Hematopoietic multipotent progenitor cell treated with erythropoietin and hydrocortisone succinate and interleukin-3 and kit ligand, for 4 days (in vitro differentiated cells): Measurements from ENCODE around the gene ARHGEF3.

Source experiments
- DNase-seq: peaks from one replicate; pipeline ENCODE4 v3.0.0-alpha.2; 2015

ARHGEF3 gene

GRCh38 chr3:56822501-56822900 lies 20.8 kb upstream of the ARHGEF3 start:
- no peak for DNase-seq

- DNase-seq, result no peak
These were observed 17.5 kb upstream of the ARHGEF3 start for GRCh38 chr3:56819016-56819809.

- no peak for DNase-seq
These were observed 16.6 kb upstream of the ARHGEF3 start for GRCh38 chr3:56818156-56818985.

GRCh38 chr3:56817646-56818045 lies 15.9 kb upstream of the ARHGEF3 start:
- peak; percentile 54 for DNase-seq

- DNase-seq, result no peak
These were observed 14.3 kb upstream of the ARHGEF3 start for GRCh38 chr3:56816061-56816460.

GRCh38 chr3:56815589-56815988 lies 13.8 kb upstream of the ARHGEF3 start:
- peak; percentile 26 for DNase-seq

- DNase-seq, result no peak
These were observed 11.9 kb upstream of the ARHGEF3 start for GRCh38 chr3:56813653-56813960.

GRCh38 chr3:56812754-56813652 lies 11.3 kb upstream of the ARHGEF3 start:
- DNase-seq, result no peak

- peak; percentile 35 for DNase-seq
These were observed 9.9 kb upstream of the ARHGEF3 start for GRCh38 chr3:56811546-56812202.

GRCh38 chr3:56810577-56811545 lies 9.1 kb upstream of the ARHGEF3 start:
- no peak for DNase-seq

GRCh38 chr3:56806407-56806806 lies 4.7 kb upstream of the ARHGEF3 start:
- DNase-seq, result no peak

- DNase-seq, result no peak
These were observed 1.0 kb upstream of the ARHGEF3 start for GRCh38 chr3:56802790-56803189.

- no peak for DNase-seq
These were observed 613 bp upstream of the ARHGEF3 start for GRCh38 chr3:56802378-56802745.

- no peak for DNase-seq
These were observed 702 bp downstream of the ARHGEF3 start for GRCh38 chr3:56800832-56801661.

GRCh38 chr3:56800130-56800831 lies 1.5 kb downstream of the ARHGEF3 start:
- DNase-seq, result no peak

- peak; percentile 93 for DNase-seq
These were observed 2.4 kb downstream of the ARHGEF3 start for GRCh38 chr3:56799251-56799882.

GRCh38 chr3:56796996-56797395 lies 4.8 kb downstream of the ARHGEF3 start:
- no peak for DNase-seq

GRCh38 chr3:56796202-56796601 lies 5.5 kb downstream of the ARHGEF3 start:
- peak; percentile 90 for DNase-seq

GRCh38 chr3:56795829-56796185 lies 5.9 kb downstream of the ARHGEF3 start:
- DNase-seq, result peak; percentile 68
